T-helper 2 cell treated with Interferon-gamma antibody and Interleukin-4, amounts not matched to agents 5 μg/mL and 100 μg/mL, for 36 hours (primary cell): Measurements from ENCODE around the gene TMOD1.

Experiments used
- DNase-seq: peaks from one replicate; pipeline ENCODE4 v3.0.0; 2021; ENCODE audit warnings: low spot score
- H3K27ac Mint-ChIP-seq: one replicate; pipeline ENCODE4 v1.8.0; 2021; ENCODE audit warnings: mild to moderate bottlenecking, mixed read lengths
- H3K27me3 Mint-ChIP-seq: one replicate; pipeline ENCODE4 v1.8.0; 2021; ENCODE audit warnings: low read depth, mixed read lengths
- H3K36me3 Mint-ChIP-seq: one replicate; pipeline ENCODE4 v1.8.0; 2021; ENCODE audit warnings: low read depth, mixed read lengths
- H3K4me1 Mint-ChIP-seq: one replicate; pipeline ENCODE4 v1.8.0; 2021; ENCODE audit warnings: low read depth, mixed read lengths
- H3K4me3 Mint-ChIP-seq: one replicate; pipeline ENCODE4 v1.8.0; 2022; ENCODE audit warnings: mild to moderate bottlenecking, moderate library complexity, mixed read lengths
- H3K9me3 Mint-ChIP-seq: one replicate; pipeline ENCODE4 v1.8.0; 2021; ENCODE audit warnings: mixed read lengths

TMOD1 gene

DNA sequence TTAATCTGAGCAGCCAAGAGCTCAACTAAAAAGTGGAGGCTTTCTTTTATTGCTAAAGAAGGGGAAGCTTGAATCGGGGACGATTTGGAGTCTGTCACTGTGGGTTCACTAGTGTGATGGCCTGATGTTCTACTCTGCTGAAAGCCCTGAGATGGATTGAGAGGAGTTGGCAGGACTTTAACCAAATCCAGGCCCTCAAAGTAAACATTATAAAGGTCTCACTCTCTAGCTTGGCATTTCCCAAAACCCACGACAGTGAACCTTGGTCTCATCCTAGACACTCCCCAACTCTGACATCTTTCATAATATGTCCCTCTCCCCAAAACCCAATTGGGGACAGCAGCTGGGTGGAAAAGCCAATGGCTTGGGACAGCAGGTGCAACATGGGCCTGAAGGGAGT lies 32.7 kb downstream of the TMOD1 start:
- H3K4me1 Mint-ChIP-seq, result peaks cover 5% of the 10 kb centered on the region
- no peaks in the 10 kb centered on the region for H3K36me3 Mint-ChIP-seq
- DNase-seq, result no peak
- no peaks in the 10 kb centered on the region for H3K9me3 Mint-ChIP-seq
- no peak overlapping the region for H3K27ac Mint-ChIP-seq
- peaks cover 8% of the 10 kb centered on the region for H3K27me3 Mint-ChIP-seq
- H3K4me3 Mint-ChIP-seq, result no peak overlapping the region

DNA sequence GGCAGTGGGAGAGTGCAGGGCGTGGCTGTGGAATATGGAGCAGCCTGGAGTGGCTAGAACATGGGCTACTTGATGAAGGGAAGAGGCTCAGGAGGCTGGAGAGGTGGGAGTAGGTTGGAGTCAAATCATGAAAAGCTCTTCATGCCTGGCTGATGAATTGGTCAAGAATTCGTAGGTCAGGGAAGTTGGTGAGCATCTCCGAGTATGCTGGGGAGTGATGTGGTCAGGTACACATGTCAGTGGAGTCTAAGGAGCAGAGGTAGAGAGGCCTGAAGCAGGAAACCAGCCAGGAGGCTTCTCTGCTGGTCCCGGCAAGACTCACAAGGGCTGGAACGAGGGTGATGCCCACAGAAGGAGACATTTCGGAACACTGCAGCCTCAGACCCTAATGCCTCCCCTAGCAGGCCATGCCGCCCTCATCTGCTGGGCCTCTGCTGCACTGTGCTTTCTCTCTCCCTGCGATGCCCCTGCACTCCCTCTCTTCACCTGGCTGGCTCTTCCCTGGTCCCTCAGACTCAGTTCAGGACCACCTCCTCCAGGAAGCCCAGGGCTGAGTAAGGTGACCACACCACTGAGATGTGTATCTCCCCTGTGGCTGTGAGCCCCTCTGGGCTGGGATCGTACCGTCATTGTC lies 33.6 kb downstream of the TMOD1 start:
- DNase-seq, result no peak
- Mint-ChIP-seq H3K27ac (no peak overlapping the region), H3K4me3 (no peak overlapping the region), H3K36me3 (no peaks in the 10 kb centered on the region), H3K4me1 (no peaks in the 10 kb centered on the region), H3K27me3 (peaks cover 8% of the 10 kb centered on the region), H3K9me3 (no peaks in the 10 kb centered on the region)

DNA sequence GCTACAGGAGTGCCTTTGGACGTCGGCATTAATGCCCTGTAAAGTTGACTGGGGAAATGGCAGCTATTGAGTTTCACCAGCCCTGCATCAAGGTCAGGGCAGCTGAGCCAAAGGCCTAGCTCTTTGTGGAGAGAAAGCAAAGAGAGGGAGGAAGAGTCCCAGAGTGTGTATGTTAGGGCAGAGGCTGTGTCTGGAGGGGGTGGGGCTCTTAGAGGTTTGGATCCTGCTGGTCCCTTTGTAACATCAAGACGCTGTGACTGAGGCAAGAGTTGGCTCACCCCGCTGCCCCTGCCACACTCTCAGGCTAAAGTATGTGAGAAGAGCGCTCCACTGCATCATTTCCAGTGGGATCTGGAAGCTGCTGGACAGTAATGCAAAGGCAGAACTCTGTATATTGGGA lies 34.3 kb downstream of the TMOD1 start:
- no peak overlapping the region for H3K27ac Mint-ChIP-seq
- peaks cover 8% of the 10 kb centered on the region for H3K27me3 Mint-ChIP-seq
- H3K4me1 Mint-ChIP-seq, result no peaks in the 10 kb centered on the region
- no peaks in the 10 kb centered on the region for H3K9me3 Mint-ChIP-seq
- H3K4me3 Mint-ChIP-seq, result no peak overlapping the region
- DNase-seq, result no peak
- H3K36me3 Mint-ChIP-seq, result no peaks in the 10 kb centered on the region

DNA sequence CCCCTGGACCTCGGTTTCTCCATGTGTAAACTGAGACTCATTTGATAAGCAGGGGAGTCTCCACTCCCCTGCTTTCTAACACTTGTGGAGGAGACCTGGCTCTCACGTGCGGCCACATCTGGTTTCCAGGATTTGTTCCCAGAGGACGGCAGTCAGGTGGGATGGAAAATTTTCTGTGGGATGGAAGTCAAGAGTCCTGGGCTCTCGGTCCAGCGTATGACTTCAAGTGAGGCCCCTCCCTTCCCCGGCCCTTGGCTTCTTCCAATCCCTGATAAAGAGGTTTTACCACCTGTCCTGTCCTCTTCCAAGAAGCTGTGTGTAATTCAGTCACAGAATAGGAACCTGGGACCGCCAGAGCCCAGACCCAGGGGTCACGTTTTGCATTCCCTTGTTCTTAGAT lies 35.0 kb downstream of the TMOD1 start:
- Mint-ChIP-seq H3K4me3 (no peak overlapping the region), H3K9me3 (no peaks in the 10 kb centered on the region), H3K4me1 (no peaks in the 10 kb centered on the region), H3K27me3 (peaks cover 8% of the 10 kb centered on the region), H3K27ac (no peak overlapping the region), H3K36me3 (no peaks in the 10 kb centered on the region)
- DNase-seq, result no peak

DNA sequence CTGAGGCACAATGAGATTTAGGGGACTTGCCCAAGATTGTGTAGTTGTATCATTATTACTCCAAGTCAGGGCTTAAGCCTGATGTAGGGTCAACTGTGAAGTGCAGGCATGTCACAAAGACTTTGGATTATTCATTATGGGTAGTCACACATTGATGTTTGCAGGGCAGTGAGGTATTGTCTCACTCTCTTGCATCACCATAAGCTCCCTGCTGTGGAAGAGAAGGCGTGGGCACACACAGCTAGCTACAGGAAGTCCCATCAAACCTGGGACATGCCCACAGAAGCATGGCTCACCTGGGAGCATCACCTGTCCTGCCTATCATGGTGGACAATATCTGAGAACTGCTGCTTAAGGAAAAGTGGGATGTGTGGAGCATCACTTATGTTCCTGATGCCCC lies 42.1 kb downstream of the TMOD1 start:
- H3K9me3 Mint-ChIP-seq, result no peaks in the 10 kb centered on the region
- DNase-seq, result no peak
- H3K36me3 Mint-ChIP-seq, result no peaks in the 10 kb centered on the region
- no peak overlapping the region for H3K4me3 Mint-ChIP-seq
- H3K27ac Mint-ChIP-seq, result no peak overlapping the region
- H3K4me1 Mint-ChIP-seq, result no peaks in the 10 kb centered on the region
- peaks cover 3% of the 10 kb centered on the region for H3K27me3 Mint-ChIP-seq

DNA sequence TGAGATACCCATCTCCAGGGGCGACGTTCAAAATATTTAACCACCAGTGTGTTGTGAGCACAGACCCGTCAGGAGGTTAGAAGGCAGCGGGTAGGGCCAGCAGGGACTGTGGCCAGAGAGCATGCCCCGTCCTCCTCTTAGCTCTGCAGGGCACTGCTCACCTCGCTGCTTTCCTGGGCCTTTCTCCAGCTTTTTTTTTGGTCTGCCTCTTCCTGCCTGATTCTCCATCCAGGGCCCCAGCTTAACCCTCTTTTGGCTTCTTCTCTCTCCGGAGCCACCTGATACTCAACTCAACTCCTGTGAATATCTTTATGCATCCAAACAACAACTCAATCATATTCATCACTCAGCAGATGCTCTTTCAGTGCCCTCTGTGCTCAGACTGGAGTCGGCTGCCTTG lies 44.0 kb downstream of the TMOD1 start:
- Mint-ChIP-seq H3K36me3 (no peaks in the 10 kb centered on the region), H3K9me3 (no peaks in the 10 kb centered on the region), H3K4me1 (no peaks in the 10 kb centered on the region), H3K27ac (no peak overlapping the region), H3K4me3 (no peak overlapping the region), H3K27me3 (peaks cover 15% of the 10 kb centered on the region)
- no peak for DNase-seq

DNA sequence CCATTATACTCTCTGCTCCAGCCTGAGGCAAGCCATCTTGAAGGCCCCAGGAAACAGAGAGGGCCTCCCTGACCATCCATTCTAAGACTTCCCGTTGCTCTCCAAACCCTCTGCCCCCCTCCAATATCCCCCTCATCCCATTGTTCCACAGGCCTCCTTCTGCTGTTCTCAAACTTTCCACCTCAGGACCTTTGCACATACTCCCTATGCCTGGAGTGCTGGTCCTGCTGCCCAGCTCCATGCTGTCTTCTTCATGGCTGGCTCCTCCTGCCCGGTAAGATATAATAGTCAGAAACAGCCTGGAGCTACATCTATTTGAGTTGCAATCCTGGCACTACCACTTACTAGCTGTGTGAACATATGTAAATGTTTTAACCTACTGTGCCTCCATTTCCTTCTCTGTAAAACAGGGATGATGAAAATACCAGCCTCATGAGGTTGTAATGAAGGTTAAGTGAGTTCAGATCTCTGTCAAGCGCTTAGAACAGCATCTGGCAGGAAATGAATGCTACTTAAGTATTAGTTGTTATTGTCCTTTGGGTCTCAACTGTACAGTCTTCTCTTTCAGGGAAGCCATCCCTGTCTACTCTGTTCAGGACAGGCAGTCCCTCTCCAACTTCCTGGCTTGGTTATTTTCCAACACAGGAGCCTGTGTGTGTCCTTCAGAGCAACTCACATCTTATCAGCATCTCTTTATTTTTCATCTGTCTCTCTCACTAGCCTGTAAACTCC lies 45.8 kb downstream of the TMOD1 start:
- DNase-seq, result no peak
- no peaks in the 10 kb centered on the region for H3K4me1 Mint-ChIP-seq
- no peak overlapping the region for H3K27ac Mint-ChIP-seq
- no peaks in the 10 kb centered on the region for H3K36me3 Mint-ChIP-seq
- no peak overlapping the region for H3K4me3 Mint-ChIP-seq
- peaks cover 20% of the 10 kb centered on the region for H3K27me3 Mint-ChIP-seq
- H3K9me3 Mint-ChIP-seq, result no peaks in the 10 kb centered on the region

DNA sequence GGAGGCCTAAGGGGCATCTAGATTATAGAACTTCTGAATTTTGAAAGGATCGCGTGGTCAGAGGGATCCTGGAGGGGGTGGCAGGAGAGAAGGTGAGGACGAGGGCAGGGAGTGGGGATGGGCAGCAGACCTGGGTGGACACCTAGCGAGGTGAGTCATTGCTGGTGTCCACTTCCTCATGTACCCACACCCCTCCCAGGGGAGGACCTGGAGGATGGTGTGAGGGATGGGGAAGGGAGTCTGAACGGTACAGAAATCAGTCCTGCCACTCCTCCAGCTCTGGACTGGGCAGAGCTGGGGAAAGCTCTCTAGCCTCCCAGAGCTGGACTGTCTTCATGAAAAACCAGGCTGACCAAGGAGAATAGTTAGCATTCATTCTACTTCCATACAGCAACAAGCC lies 46.9 kb downstream of the TMOD1 start:
- no peaks in the 10 kb centered on the region for H3K4me1 Mint-ChIP-seq
- H3K27ac Mint-ChIP-seq, result no peak overlapping the region
- DNase-seq, result no peak
- H3K4me3 Mint-ChIP-seq, result no peak overlapping the region
- peaks cover 25% of the 10 kb centered on the region for H3K27me3 Mint-ChIP-seq
- H3K36me3 Mint-ChIP-seq, result no peaks in the 10 kb centered on the region
- no peaks in the 10 kb centered on the region for H3K9me3 Mint-ChIP-seq

DNA sequence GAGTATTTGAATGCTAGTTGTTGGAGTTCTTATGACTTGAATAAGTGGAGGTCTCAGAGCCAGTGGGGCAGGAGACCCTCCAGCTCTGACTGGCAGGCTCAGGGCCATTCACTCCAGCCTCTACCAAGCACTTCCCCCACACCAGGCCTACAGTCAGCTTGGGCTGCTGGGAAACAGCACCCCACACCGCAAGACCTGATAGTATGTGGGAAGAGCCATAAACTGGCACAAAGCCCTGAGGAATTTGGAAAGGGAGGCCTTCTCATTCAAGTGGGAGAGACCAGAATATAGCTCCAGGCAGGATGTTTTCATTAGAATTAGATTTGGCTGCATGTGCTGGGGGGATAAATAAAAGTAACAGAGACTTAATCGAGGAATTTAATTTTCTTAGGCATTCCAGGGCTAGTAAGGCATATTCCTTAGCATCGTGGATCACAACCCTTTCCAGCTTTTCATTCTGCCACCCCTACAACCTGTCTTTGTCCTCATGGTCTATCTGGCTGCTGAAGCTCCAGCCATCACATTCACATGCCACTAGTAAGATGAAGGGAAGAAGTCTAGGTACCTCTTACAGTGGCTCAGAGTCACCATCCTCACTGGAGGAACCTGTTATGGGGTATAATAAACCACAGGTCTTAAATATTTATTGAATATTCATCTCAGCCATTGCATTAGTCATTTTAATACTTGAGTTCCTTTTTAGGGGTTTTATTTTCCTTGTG lies 47.5 kb downstream of the TMOD1 start:
- H3K27ac Mint-ChIP-seq, result no peak overlapping the region
- no peak overlapping the region for H3K4me3 Mint-ChIP-seq
- no peaks in the 10 kb centered on the region for H3K9me3 Mint-ChIP-seq
- H3K4me1 Mint-ChIP-seq, result no peaks in the 10 kb centered on the region
- no peaks in the 10 kb centered on the region for H3K36me3 Mint-ChIP-seq
- no peak for DNase-seq
- peaks cover 25% of the 10 kb centered on the region for H3K27me3 Mint-ChIP-seq

DNA sequence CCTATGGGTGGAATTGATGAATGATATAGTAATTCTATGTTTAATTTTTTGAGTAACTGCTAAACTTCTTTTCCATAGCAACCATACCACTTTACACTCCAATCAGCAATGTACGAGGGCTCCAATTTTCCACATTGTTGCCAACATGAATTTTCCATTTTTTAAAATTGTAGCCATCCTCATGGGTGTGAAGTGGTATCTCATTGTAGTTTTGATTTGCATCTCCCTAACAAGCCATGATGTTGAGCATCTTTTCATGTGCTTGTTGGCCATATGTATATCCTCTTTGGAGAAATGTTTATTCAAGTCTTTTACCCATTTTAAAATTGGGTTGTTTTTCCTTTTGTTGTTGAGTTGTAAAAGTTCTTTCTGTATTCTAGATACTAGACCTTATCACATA lies 48.9 kb downstream of the TMOD1 start:
- Mint-ChIP-seq H3K36me3 (no peaks in the 10 kb centered on the region), H3K4me3 (no peak overlapping the region), H3K9me3 (no peaks in the 10 kb centered on the region), H3K4me1 (no peaks in the 10 kb centered on the region), H3K27ac (no peak overlapping the region), H3K27me3 (peaks cover 30% of the 10 kb centered on the region)
- no peak for DNase-seq

DNA sequence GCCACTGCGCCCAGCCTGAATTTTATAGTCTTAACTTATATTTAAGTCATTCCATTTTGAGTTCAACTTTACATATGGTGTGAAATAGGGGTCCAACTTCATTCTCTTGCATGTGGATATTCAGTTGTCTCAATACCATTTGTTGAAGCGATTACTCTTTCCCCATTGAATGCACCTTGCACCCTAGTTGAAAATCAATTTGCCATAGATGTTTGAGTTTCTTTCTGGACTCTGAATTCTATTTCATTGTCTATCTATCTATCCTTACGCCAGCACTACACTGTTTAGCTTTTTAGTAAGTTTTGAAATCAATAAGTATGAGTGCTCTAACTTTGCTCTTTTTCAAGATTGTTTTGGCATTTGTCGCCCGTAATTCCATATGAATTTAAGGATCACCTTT lies 49.8 kb downstream of the TMOD1 start:
- no peaks in the 10 kb centered on the region for H3K9me3 Mint-ChIP-seq
- no peak overlapping the region for H3K4me3 Mint-ChIP-seq
- no peak for DNase-seq
- H3K4me1 Mint-ChIP-seq, result no peaks in the 10 kb centered on the region
- no peak overlapping the region for H3K27ac Mint-ChIP-seq
- peaks cover 30% of the 10 kb centered on the region for H3K27me3 Mint-ChIP-seq
- no peaks in the 10 kb centered on the region for H3K36me3 Mint-ChIP-seq

DNA sequence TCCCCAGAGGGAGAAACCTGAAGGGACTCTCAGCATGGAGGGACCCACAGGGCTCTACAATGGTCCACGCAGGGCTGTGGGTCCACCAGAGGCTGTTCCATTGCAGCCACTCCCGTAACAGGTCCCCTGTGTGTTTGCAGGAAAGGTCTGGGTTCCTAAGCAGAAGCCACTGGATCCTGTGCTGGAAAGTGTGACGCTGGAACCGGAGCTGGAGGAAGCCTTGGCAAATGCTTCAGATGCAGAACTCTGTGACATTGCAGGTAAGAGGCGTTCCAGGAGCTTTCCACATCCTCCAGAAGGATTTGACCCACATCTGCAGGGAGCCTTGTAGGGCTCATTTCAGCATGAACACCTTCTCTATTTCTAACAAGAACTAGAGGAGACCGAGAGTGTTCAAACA lies 51.7 kb downstream of the TMOD1 start:
- H3K27me3 Mint-ChIP-seq, result peaks cover 30% of the 10 kb centered on the region
- no peaks in the 10 kb centered on the region for H3K36me3 Mint-ChIP-seq
- no peak overlapping the region for H3K4me3 Mint-ChIP-seq
- H3K9me3 Mint-ChIP-seq, result no peaks in the 10 kb centered on the region
- no peak overlapping the region for H3K27ac Mint-ChIP-seq
- H3K4me1 Mint-ChIP-seq, result no peaks in the 10 kb centered on the region
- no peak for DNase-seq

DNA sequence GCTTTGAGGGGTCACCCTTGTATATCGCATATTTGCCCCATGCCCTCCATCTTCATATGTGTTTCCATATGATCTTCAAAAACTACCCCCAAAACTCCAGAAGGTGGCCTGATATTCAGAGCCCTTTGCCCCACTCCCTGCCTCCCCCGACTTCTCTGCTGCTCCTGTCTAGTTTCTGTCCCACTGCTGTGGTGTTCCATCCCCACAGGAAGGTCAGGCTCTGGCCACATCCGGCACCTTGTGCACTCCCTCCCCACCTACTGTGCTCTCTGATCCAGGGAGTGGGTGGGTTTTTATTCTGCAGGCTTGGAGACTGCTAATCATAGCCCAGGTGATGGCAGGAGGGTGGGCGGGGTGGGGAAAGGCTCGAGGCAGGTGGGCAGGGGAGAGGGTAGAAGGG lies 52.4 kb downstream of the TMOD1 start:
- Mint-ChIP-seq H3K4me1 (peaks cover 2% of the 10 kb centered on the region), H3K27ac (no peak overlapping the region), H3K36me3 (no peaks in the 10 kb centered on the region), H3K4me3 (no peak overlapping the region), H3K9me3 (no peaks in the 10 kb centered on the region), H3K27me3 (peaks cover 30% of the 10 kb centered on the region)
- DNase-seq, result no peak

DNA sequence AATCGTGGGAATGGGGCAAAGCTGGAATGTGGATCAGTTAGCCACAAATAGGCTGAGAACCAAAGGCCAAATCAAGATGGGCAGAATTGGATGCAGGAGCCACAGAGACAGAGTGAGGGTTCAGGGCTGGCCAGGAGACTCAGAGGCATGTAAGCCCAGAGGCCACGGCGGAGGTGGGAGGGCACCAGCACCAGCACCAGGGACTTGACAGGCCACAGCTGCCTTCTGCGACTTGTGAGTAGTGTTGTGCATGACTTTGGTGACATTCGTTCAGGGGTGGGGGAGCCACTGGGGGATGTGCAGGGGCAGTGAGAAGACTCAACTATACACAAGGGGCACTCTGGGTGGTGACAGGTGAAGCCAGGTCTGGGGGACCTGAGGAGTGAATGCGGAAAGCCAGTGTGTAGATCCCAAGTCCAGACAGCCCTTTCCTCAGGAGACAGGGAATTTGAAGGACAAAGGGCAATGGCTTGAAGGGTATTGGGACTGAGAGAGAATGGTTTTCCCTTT lies 53.2 kb downstream of the TMOD1 start:
- H3K36me3 Mint-ChIP-seq, result no peaks in the 10 kb centered on the region
- no peaks in the 10 kb centered on the region for H3K9me3 Mint-ChIP-seq
- H3K27ac Mint-ChIP-seq, result no peak overlapping the region
- no peak overlapping the region for H3K4me3 Mint-ChIP-seq
- peaks cover 27% of the 10 kb centered on the region for H3K27me3 Mint-ChIP-seq
- no peak for DNase-seq
- peaks cover 9% of the 10 kb centered on the region for H3K4me1 Mint-ChIP-seq
